Esophagus muscularis mucosa (tissue), 3 donors: Measurements from ENCODE around the gene SH3RF3.

ENCODE experiments used
- CTCF ChIP-seq, 3 experiments: fragments of 200-600 bp in 2 of 3; fragments of 450-650 bp in 1 of 3; sonication (generic) in 2 of 3; IDR thresholded peaks; one replicate each; pipeline ENCODE4 v1.5.1; 2017 to 2019; ENCODE audit warnings: antibody characterized with exemption in 3 of 3, mild to moderate bottlenecking in 2 of 3, moderate library complexity in 1 of 3
- POLR2A ChIP-seq: fragments of 450-650 bp; IDR thresholded peaks from one replicate; pipeline ENCODE4 v1.6.1; 2017; ENCODE audit warnings: antibody characterized with exemption, moderate library complexity, mild to moderate bottlenecking, low read depth
- POLR2AphosphoS5 ChIP-seq, 2 donors: sonication (generic); formaldehyde crosslinking; IDR thresholded peaks; one replicate each; pipeline ENCODE4 v1.6.1; 2017; ENCODE audit warnings: antibody characterized with exemption in 2 of 2

GRCh38 chr2:109141727-109142283 lies 12.8 kb downstream of the SH3RF3 start:
- no peak for TF ChIP-seq CTCF (IDR thresholded peaks at IDR 0.05)
- TF ChIP-seq POLR2AphosphoS5 (IDR thresholded peaks at IDR 0.05), result no peak
- no peak for TF ChIP-seq POLR2A
